ENCODE results near the gene LARGE1. TPM values are rescaled to one million over a fixed set of nuclear protein-coding genes. Genes with fewer than 3 reads are reported as not detected.

LARGE1 gene
- total and polyA plus RNA-seq, 2 of the 8 experiments (the other 6 are each of a cell fraction or from before 2014, with no cell fraction given) = 43.7 to 83.0 TPM

GRCh38 chr22:33315954-33316353 is 604.3 kb downstream of the LARGE1 start:
- DNase-seq (ENCODE audit: low read depth in 1 of 2, low spot score in 2 of 2) (no peak), FAIRE-seq (no peak)
- Histone ChIP-seq H2BK5ac (ENCODE audit: low read depth, low read length) (no peak overlapping the region), H3K4ac (replicated peaks; ENCODE audit: insufficient read length, low read depth, low read length) (no peak overlapping the region), H2AFZ (ENCODE audit: low read length) (no peak overlapping the region), H2BK12ac (ENCODE audit: low read depth, low read length) (no peak overlapping the region), H3K27ac (ENCODE audit: low read depth, low read length) (no peak overlapping the region), H3K36me3 (ENCODE audit: control insufficient read depth in 2 of 4, insufficient read depth in 4 of 4, low read length in 3 of 4) (peaks cover 0 to 4% (median 1%) of the 10 kb centered on the region in 4 experiments; a peak in 5 of 8 replicates), H3K23ac (ENCODE audit: insufficient read length) (no peak overlapping the region), H3K4me2 (ENCODE audit: insufficient read depth in 1 of 2, low read depth in 2 of 2, low read length in 2 of 2) (no peak overlapping the region), H2BK120ac (replicated peaks; ENCODE audit: low read depth, low read length) (no peak overlapping the region), H3K4me3 (ENCODE audit: extremely low read depth in 1 of 4, insufficient read depth in 2 of 4, low read depth in 3 of 4, low read length in 4 of 4) (no peak overlapping the region), H3K23me2 (ENCODE audit: low read depth, low read length) (no peaks in the 10 kb centered on the region), H3K79me2 (ENCODE audit: control insufficient read depth in 1 of 2, insufficient read depth in 2 of 2, low read length in 2 of 2) (no peaks in the 10 kb centered on the region), H4K91ac (replicated peaks; ENCODE audit: insufficient read length, low read length) (no peak overlapping the region), H3K9ac (replicated peaks in 1 of 4; ENCODE audit: extremely low read depth in 1 of 4, low read depth in 3 of 4, low read length in 3 of 4) (no peak overlapping the region), H2BK20ac (ENCODE audit: low read length) (no peak overlapping the region), H4K20me1 (replicated peaks in 1 of 2; ENCODE audit: control insufficient read depth in 1 of 2, insufficient read depth in 2 of 2, low read length in 2 of 2) (peaks cover 0 to 3% of the 10 kb centered on the region in 2 experiments), H2AK5ac (ENCODE audit: low read depth, low read length) (no peak overlapping the region), H3K27me3 (replicated peaks in 1 of 4; ENCODE audit: control insufficient read depth in 3 of 4, extremely low read depth in 1 of 4, insufficient read depth in 3 of 4, low read length in 3 of 4) (no peaks in the 10 kb centered on the region), H4K5ac (ENCODE audit: insufficient read length, low read depth, low read length) (no peak overlapping the region), H4K8ac (ENCODE audit: extremely low read depth, insufficient read depth, low read length) (no peak overlapping the region), H3K4me1 (replicated peaks in 1 of 4; ENCODE audit: control insufficient read depth in 3 of 4, insufficient read depth in 4 of 4, low read length in 3 of 4) (no peaks in the 10 kb centered on the region), H3K56ac (replicated peaks; ENCODE audit: insufficient read length, low read depth, low read length) (no peak overlapping the region), H3K9me3 (ENCODE audit: insufficient read depth in 2 of 2, low read depth in 1 of 2, low read length in 1 of 2) (no peaks in the 10 kb centered on the region), H2BK15ac (ENCODE audit: low read length) (no peak overlapping the region), H3K79me1 (ENCODE audit: low read depth, low read length) (no peaks in the 10 kb centered on the region), H3K14ac (ENCODE audit: insufficient read length) (no peak overlapping the region), H3K18ac (ENCODE audit: extremely low read depth, low read length) (no peak overlapping the region)
- POLR2A ChIA-PET (ENCODE audit: partially characterized antibody) = interaction anchor here (1.0 kb wide), 1 partner anchor 10 kb away, joined by 3 read pairs; no protein-coding TSS in a partner anchor
- 90% methylated on average over 15 of the region's 15 CpGs; no CpG with 5 or more reads in 1 of the 2 experiments for WGBS, 2 experiments (ENCODE audit: extremely low coverage in 1 of 2, insufficient coverage in 1 of 2, insufficient read length in 1 of 2, insufficient replicate concordance in 2 of 2, low coverage in 1 of 2, low lambda C conversion rate in 2 of 2, missing lambda C conversion rate in 1 of 2)
- no peak for TF ChIP-seq CBX8 (IDR thresholded peaks at IDR 0.05; ENCODE audit: borderline replicate concordance, low read depth, low read length)
- no peak for TF ChIP-seq TBP (IDR thresholded peaks at IDR 0.05; ENCODE audit: low read depth, low read length)
- TF ChIP-seq CBX5 (IDR thresholded peaks at IDR 0.05; ENCODE audit: low read depth, low read length) = no peak
- TF ChIP-seq GABPA (IDR thresholded peaks at IDR 0.05; ENCODE audit: borderline replicate concordance, insufficient read depth, low read length) = no peak
- no peak for TF ChIP-seq BRCA1 (IDR thresholded peaks at IDR 0.05; ENCODE audit: low read depth, low read length)
- TF ChIP-seq CTCF (IDR thresholded peaks at IDR 0.05; ENCODE audit: control extremely low read depth in 1 of 3, insufficient read depth in 1 of 3, low read depth in 1 of 3, low read length in 3 of 3) = no peak
- TF ChIP-seq SIX5 (IDR thresholded peaks at IDR 0.05; ENCODE audit: low read depth, low read length) = no peak
- no peak for TF ChIP-seq SUZ12 (IDR thresholded peaks at IDR 0.05; ENCODE audit: low read length)
- no peak for TF ChIP-seq BCL11A (IDR thresholded peaks at IDR 0.05; ENCODE audit: low read depth in 2 of 2, low read length in 2 of 2)
- TF ChIP-seq RNF2 (IDR thresholded peaks at IDR 0.05; ENCODE audit: borderline replicate concordance, low read depth, low read length, missing control alignments, poor library complexity, severe bottlenecking) = no peak
- CTCF ChIA-PET (ENCODE audit: partially characterized antibody) = interaction anchor here (1.6 to 2.7 kb wide), 2 partner anchors 14 kb away, joined by 6 to 11 read pairs; no protein-coding TSS in a partner anchor
